RKO (cell line): ENCODE measurements around the gene ID3.

Experiments
- DNase-seq: peaks from one replicate; pipeline ENCODE4 v3.0.0-alpha.2; 2016; ENCODE audit warnings: low spot score

Gene ID3

DNA sequence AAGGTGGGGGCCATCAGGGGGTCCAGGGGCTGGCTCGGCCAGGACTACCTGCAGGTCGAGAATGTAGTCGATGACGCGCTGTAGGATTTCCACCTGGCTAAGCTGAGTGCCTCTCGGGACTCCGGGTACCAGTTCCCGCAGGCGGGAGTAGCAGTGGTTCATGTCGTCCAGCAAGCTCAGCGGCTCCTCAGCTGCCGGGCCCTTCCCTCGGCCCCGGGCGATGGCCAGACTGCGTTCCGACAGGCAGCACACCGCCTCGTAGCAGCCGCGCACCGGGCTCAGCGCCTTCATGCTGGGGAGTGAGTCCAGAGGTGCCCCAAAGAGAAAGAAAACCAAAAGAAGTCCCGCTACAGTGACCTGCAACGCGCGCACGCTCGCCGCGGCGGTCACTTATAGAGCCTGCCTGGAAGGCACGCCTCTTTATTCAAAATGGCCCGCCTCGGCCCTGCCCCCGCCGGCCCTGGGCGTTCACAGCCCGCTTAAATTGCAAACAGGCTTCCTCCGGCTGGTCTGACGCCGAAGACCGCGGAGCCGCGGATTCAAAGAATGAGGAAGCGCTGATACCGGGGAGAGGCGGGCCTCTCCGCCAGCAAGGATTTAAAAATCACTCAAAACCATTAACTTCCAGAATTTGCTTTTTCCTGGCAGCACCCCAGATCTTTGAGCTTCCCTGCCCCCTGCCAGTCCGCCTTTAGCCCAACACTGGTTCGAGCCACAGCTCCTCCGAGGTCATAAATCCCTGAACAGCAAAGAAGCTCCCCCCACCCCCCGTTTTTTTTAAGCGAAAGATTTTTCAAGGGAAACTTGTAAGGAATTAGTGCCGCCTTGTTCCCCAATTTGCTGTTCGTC lies at the start of gene ID3:
ID3 (minus strand) TSS at position 366 of the 849 bp plus-strand sequence; CDS start at position 291, 75 bp downstream.
- DNase-seq, result peak; percentile 94

DNA sequence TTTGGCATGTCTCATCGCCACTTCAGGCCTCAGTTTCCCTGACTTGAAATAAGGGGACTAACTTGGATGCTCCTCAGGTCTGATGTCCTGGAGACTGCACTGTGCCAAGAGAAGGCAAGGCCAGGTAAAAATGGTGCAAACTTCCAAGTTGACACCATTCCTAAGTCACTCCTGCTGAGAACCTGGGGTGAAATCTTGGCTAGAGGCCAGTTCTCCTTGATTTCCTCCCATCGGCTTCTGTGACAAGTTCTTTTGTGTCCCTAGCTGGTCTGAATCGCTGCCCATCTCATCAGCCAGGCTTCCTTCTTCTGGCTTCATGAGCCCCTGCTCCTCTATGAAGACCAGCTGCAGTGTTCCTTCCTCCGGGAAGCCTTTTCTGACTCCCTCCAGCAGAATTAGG lies 48.6 kb upstream of the ID3 start:
- no peak for DNase-seq

- DNase-seq, result no peak
Observed at GRCh38 chr1:23601968-23602876, 42.9 kb upstream of the ID3 start.

DNA sequence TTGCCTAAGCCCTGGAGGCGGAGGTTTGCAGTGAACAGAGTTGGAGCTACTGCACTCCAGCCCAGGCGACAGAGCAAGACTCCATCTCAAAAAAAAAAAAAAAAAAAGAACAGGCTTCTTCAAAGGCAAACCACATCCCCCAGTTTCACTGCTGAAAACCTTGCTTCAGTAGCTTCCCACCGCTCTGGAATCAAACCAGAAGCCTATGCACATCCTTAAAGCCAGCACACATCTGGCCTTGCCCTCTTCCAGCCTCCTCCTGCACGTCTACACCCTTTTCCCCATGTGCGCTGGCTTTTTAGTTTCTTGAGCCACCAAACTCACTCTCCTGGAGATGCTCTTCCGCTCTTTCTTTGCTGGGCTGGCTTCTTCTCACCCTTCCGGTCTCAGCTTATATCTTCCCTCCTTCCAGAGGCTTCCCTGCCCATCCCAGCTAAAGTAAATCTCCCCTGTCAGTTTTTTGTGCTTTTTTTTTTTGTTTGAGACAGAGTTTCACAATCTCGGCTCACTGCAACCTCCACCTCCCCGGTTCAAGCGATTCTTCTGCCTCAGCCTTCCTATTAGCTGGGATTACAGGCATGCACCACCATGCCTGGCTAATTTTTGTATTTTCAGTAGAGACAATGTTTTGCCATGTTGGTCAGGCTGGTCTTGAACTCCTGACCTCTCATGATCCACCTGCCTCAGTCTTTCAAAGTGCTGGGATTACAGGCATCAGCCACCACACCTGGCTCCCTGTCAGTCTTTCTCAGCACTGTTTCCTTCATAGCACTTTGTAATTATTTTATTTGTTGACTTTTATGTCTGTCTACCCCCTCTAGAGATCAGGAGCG lies 42.0 kb upstream of the ID3 start:
- DNase-seq, result no peak

DNA sequence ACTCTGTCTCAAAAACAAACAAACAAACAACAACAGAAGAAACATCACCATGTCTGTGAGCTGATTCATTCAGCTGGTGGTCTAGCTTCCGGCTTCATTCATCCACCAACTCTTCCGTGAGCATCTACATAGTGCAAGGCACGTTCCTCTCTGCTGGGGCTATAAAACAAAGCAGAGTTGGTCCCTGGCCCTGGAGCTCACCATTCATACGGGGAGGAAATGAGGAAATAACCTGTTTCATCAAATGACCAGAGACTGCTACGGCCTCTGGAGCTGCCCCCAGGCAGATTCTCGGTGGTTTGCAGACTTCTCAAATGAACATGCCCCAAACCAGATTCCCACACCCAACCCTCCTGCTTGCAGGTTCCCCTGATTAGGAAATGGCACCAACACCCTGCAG lies 41.0 kb upstream of the ID3 start:
- DNase-seq, result no peak

DNA sequence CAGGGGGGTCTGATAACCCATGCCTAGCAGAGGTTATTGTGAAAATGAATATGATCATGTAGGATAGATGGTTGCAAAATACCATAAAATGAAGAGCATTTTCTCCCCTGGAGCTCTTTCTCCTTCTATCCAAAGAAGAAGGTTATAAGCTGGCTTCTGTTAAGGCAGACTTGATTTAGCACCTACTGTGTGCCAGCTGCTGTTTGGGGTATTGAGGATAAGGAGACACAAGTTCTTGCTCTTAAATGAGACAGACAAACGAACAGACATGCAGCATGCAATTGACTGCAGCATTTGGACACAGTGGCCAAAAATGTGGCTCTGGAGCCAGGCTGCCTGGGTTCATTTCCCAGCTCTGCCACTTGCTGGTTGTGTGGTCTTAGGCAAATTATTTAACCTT lies 39.8 kb upstream of the ID3 start:
- no peak for DNase-seq

DNA sequence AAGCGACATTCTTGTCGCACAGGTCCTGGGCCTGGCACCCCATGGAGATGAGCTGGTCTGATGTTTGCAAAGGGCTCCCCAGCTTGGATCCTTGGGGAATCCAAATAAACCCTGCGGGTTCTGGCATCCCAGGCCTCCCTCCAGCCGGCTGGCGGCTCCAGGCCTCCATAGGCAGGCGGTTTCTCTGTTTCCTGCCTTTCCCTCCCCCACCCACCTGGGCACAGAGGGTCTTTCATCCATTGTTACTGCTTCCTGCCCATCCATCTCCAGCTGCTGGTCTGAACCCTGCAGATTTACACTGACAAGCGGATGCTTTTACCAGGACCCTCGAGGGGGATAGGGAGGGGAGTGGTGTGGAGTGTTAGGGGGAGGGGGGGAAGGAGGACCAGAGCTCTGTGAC lies 39.1 kb upstream of the ID3 start:
- DNase-seq, result no peak

DNA sequence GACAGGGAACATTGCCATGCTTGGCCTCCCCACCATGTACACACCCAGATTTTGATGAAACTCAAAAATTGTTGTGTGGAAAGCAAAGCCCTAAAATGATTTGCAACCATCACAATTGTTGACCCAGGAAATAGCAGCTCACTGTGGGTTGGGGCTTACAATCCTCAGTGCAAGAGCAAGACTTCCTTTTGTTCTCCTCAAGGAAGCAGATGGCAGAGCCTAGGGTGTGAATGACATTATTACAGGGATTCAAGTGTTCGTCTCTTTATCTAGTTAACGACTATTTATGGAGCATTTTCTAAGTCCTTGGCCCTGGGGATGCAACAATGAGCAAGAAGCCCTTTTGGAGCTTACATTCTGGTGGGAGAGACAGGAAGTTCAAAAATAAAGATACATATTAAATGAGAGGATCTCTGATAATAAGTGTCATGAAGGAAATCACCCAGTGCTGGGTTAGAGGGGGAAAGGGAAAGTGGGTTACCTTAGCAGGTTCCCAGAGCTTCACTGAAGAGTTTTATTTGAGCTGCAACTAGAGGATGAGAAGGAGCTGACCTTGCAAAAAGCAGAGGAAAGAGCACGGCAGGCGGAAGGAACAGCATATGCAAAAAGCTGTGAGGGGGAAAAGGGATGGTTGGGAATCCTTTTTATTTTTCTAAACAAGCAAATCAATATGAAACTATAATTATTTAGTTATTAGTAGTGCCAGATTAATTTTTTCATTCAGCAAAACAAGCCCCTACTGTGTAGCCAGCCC lies 38.5 kb upstream of the ID3 start:
- no peak for DNase-seq

DNA sequence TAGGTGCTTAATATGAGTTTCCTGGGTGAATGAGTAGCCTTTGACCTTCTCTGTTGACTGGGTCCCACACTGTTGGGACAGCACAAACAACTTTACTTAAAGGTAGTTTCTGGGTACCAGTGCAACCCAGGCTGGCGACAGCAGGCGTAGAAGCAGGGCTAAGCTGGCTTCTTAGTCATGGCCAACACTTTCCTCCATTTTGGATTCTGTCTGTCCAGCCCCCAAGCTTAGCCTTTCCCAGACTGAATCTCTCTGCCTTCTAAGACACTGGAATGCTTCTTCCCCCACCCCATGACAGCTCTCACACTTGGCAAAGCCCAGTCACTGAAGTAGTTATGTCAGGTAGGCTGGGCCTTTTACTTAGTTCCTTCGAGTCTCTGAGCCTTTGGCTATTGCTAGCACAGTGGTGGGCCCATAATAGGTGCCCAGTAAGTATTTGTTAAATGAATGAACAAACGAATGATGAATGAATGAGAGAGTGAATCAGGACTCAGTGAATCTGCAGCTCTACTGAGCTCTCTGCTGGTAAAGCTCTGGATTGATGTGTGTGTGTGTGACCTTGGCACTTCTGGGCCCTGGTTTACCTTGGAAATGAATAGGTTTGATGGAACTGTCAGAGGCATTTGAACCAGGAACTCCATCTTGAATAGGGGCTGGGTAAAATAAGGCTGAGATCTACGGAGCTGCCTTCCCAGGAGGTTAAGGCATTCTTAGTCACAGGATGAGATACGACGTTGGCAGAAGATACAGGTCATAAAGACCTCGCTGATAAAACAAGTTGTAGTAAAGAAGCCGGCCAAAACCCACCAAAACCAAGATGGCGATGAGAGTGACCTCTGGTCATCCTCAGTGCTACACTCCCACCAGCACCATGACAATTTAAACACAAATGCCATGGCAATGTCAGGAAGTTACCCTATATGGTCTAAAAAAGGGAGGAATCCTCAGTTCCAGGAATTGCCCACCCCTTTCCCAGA lies 37.4 kb upstream of the ID3 start:
- DNase-seq, result no peak

DNA sequence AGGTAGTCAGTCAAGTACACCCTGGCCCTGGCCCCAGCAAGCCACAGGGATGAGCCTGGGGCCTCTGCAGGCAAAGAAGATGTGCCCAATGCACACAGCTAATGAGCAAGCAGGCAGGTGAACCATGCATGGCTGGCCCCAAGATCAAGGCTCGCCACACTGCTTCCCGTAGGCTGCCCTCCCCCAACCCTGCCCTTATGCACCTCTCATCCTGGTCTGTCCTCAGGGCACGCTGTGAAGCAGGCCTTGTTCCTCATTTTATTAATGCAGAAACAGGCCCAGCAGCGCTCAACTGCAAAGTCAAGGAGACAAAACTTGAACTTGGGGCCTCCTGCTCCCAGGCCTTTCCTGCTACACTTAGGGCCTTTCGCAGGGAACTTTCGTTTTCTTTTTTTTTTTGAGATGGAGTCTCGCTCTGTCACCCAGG lies 35.6 kb upstream of the ID3 start:
- DNase-seq, result no peak

DNA sequence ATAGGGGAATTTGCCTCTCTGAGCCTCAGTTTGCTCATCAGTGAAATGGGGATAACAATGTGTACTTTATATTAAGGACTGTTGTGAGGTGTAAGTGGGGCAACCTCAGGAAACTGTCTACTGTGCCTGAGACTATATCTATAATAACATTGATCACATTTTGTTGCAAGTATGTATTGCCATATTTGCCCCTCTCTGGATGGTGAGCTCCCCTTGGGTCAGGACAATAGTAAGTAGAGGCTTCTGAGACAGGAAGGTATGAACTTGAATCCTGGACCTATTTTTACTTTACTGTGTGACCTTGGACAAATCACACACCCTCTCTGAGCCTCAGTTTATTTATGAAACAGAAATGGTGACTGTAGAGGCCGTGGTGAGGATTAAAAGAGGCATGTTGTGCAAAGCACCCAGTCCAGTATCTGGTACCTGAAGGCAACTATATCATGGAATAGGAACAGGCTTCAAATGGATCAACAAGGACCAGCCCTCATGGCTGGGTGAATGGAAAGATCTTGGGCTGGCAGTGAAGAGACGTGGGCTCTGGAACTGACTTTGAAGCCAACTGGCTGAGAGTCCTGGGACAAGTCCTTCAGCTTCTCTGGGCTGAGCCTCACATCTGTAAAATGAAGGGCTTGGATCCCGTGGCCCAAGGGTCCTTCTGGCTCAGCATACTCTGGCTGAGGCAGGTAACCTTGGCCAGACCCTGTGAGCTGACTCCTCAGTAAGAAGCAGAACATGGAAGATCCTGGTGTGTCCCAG lies 35.0 kb upstream of the ID3 start:
- no peak for DNase-seq

DNA sequence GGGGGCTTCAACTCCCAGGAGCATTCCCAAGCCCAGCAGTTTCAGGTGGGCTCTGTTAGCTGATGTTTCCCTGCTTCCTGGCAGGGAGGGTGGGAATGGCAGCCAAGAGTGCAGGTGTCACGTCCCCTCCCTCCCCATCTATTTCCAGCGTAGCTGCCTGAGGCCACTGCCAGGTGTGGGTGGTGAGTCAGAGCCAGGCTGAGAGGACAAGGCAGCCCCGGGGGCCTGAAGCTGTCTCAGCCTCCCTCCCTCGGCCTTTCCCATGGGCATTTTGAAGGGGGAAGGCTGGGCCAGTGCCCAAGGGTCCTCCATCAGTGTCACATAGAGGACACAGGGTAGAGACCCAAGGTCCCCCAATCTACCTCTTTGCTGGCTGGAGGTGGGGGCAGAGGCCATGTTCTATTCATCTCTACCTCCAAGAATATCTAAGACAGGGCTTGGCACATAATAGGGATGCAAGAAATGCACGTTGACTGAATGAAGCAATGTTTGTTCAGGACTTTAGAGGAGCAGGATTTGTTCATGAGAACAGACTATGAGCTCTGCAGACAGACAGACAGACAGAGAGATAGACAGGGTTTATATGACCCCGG lies 34.4 kb upstream of the ID3 start:
- DNase-seq, result no peak

DNA sequence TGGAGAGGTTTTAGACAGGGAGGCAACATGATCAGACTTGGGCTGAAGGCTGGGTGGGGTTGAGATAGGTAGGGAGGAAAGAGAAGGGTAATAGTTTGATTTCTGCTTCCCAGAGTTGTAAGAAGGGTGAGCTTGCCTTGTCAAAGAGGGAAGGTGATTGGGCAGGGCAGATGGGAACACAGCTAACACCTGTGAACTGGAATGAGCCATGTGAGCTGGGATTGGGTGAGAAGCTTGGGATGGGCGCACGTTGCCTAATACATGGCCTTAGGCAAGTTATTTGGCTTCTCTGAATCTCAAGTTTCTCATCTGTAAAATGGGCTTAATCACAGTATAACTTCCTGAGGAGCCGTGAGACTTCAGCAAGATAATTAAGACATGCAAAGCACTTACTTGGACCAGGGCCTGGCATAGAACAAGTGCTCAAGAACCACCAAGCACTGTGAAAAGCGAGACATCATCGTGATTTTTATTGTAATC lies 33.8 kb upstream of the ID3 start:
- DNase-seq, result no peak

DNA sequence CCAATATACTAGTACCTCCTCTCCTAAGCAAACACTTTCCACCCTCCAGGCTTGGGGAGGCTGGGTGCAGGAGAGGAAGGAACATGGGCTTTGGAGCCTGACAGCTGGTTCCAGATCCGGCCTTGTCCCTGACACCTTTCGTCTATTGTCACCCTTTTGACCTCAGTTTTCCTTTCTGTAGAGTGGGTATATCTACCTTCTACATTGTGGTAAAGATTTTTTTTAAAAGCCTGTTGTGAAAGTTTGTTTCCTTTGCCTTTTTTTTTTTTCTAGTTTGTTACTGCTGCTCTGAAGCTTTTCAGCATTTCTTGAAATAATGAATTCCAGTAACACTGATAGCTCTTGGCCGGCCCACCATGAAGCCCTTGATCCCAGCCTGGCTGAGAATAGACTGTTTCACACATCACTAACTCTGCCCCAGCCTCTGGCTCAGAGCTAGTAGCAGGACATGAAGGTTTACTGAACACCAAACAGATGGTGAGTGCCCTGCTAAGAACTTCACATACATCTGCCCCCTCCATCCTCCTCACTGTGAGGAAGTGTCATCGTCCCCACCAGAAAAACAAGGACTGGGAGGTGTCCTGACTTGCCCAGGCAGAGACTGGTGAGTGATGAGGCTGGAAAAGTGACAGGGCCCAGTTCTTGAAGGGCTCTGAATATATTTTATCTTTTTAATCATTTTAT lies 33.0 kb upstream of the ID3 start:
- no peak for DNase-seq

DNA sequence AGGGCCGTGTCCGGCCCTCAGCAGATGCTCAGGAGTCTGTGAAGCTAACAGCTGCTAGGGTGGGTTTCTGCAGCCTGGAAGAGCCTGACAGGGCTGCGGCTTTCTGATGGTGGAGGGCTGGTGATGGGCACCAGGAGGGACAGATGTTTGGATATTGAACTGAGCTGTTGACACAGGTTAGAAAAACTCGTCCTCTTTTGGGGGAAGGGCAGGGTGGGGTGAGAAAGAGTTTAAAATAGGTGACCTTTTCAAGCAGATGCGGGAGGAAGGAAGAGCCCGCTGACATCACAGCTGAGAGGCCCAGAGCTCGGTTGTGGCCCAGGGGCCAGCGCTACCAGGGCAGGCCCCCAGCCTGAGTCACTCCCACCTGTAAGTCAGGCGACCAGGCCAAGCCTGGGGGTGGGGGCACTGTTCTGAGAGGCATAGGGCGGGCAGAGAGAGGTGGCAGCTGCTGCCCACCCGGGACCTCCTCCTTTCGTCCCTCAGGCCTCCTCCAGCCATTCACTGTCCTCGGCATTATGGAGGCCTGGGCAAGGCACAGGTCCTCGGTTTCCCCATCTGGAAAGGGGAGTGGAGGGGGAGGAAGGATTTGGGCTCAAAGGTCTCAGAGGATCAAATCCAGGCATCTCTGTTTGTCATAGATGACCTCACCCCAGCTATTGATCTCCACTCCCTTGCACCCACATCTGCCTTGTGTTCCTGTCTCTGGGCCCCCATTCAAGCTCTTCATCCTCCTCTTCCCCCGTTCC lies 32.3 kb upstream of the ID3 start:
- DNase-seq, result no peak

- no peak for DNase-seq
Observed at GRCh38 chr1:23590058-23590783, 30.9 kb upstream of the ID3 start.

- DNase-seq, result no peak
Observed at GRCh38 chr1:23589585-23589986, 30.3 kb upstream of the ID3 start.
